Measurements from ENCODE around the gene HACD2. TPM values are rescaled to one million over a fixed set of nuclear protein-coding genes. Genes with fewer than 3 reads are reported as not detected.

The HACD2 gene
- polyA plus RNA-seq, 1 of the 3 experiments (the other 2 are of a cell fraction), result 13.8 TPM

DNA sequence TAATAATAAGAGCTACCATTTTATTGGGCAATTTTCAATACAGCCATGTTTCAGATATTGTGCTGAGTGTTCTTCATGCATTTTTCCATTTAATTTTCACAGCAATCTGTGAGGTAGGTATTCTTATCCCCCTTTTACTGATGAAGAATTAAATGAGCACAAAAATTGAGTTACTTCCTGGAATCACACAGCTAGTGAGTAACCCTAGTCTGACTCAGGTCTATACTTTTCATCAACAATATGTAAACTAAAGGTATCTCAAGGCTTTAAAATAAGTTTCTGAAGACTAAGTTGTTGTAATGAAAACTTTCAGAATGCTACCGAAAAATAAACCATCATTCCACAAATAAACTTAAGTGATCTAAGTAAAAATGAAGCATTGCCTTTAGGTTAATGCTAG, 22.3 kb downstream of the HACD2 start:
- no peaks in the 10 kb centered on the region for H3K9me2 ChIP-seq
- WGBS (ENCODE audit: low lambda C conversion rate), result 84% methylated on average over 1 of the region's 1 CpG
- ChIA-PET POLR2A (no interaction called here), CTCF (interaction anchor here (1.3 to 5.4 kb wide), 4 partner anchors 9 to 233 kb away, joined by 5 to 39 read pairs (median 8); no protein-coding TSS in a partner anchor)
- no peak overlapping the region for H3K4me3 ChIP-seq (ENCODE audit: low read depth in 2 of 2, low read length in 1 of 2)
- H3K79me2 ChIP-seq (ENCODE audit: insufficient read depth), result no peaks in the 10 kb centered on the region
- TF ChIP-seq, protein P1, sequence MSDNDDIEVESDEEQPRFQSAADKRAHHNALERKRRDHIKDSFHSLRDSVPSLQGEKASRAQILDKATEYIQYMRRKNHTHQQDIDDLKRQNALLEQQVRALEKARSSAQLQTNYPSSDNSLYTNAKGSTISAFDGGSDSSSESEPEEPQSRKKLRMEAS (IDR thresholded peaks at IDR 0.05; ENCODE audit: low read depth), result no peak
- TF ChIP-seq JUND (IDR thresholded peaks at IDR 0.05) (no peak), PBX3 (IDR thresholded peaks at IDR 0.05) (no peak), RCOR1 (IDR thresholded peaks at IDR 0.05; ENCODE audit: low read length) (no peak), NRF1 (IDR thresholded peaks at IDR 0.05; ENCODE audit: low read depth, low read length) (no peak), GABPA (IDR thresholded peaks at IDR 0.05; ENCODE audit: low read depth) (no peak), RXRA (IDR thresholded peaks at IDR 0.05; ENCODE audit: borderline replicate concordance, low read depth) (no peak), MEF2A (IDR thresholded peaks at IDR 0.05; ENCODE audit: borderline replicate concordance, low read depth) (no peak), GATA2 (CRISPR knock-in tag; IDR thresholded peaks at IDR 0.05) (no peak), YY1 (IDR thresholded peaks at IDR 0.05; ENCODE audit: low read depth) (no peak), TAF1 (IDR thresholded peaks at IDR 0.05; ENCODE audit: borderline replicate concordance, low read depth, low read length) (no peak), SMC3 (IDR thresholded peaks at IDR 0.05; ENCODE audit: low read depth, low read length) (no peak), CHD2 (IDR thresholded peaks at IDR 0.05; ENCODE audit: low read length, partially characterized antibody) (no peak)
- TF ChIP-seq, protein P2, sequence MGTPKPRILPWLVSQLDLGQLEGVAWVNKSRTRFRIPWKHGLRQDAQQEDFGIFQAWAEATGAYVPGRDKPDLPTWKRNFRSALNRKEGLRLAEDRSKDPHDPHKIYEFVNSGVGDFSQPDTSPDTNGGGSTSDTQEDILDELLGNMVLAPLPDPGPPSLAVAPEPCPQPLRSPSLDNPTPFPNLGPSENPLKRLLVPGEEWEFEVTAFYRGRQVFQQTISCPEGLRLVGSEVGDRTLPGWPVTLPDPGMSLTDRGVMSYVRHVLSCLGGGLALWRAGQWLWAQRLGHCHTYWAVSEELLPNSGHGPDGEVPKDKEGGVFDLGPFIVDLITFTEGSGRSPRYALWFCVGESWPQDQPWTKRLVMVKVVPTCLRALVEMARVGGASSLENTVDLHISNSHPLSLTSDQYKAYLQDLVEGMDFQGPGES (IDR thresholded peaks at IDR 0.05; ENCODE audit: low read depth, low read length), result no peak
- TF ChIP-seq, protein P3, sequence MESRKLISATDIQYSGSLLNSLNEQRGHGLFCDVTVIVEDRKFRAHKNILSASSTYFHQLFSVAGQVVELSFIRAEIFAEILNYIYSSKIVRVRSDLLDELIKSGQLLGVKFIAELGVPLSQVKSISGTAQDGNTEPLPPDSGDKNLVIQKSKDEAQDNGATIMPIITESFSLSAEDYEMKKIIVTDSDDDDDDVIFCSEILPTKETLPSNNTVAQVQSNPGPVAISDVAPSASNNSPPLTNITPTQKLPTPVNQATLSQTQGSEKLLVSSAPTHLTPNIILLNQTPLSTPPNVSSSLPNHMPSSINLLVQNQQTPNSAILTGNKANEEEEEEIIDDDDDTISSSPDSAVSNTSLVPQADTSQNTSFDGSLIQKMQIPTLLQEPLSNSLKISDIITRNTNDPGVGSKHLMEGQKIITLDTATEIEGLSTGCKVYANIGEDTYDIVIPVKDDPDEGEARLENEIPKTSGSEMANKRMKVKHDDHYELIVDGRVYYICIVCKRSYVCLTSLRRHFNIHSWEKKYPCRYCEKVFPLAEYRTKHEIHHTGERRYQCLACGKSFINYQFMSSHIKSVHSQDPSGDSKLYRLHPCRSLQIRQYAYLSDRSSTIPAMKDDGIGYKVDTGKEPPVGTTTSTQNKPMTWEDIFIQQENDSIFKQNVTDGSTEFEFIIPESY (IDR thresholded peaks at IDR 0.05; ENCODE audit: borderline replicate concordance, low read depth), result no peak
- TF ChIP-seq, protein P4, sequence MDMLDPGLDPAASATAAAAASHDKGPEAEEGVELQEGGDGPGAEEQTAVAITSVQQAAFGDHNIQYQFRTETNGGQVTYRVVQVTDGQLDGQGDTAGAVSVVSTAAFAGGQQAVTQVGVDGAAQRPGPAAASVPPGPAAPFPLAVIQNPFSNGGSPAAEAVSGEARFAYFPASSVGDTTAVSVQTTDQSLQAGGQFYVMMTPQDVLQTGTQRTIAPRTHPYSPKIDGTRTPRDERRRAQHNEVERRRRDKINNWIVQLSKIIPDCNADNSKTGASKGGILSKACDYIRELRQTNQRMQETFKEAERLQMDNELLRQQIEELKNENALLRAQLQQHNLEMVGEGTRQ (IDR thresholded peaks at IDR 0.05; ENCODE audit: borderline replicate concordance, low read depth, low read length), result no peak
- no peak for DNase-seq
- no peaks in the 10 kb centered on the region for H3K27me3 ChIP-seq (ENCODE audit: insufficient read depth)
- H4K20me1 ChIP-seq (ENCODE audit: insufficient read depth), result no peaks in the 10 kb centered on the region
- no peak overlapping the region for H2AFZ ChIP-seq (ENCODE audit: low read depth)
- no peak overlapping the region for H3K27ac ChIP-seq (ENCODE audit: low read depth in 2 of 2, low read length in 1 of 2)
- H3F3A ChIP-seq (replicated peaks; ENCODE audit: insufficient read depth), result no peaks in the 10 kb centered on the region
- H3K9me3 ChIP-seq, result no peaks in the 10 kb centered on the region
- H3K4me2 ChIP-seq, result no peak overlapping the region
- no peaks in the 10 kb centered on the region; a peak in 1 of 4 replicates for H3K4me1 ChIP-seq (ENCODE audit: control insufficient read depth in 1 of 2, insufficient read depth in 2 of 2, low read depth in 1 of 2, low read length in 1 of 2)
- H3K36me3 ChIP-seq (replicated peaks in 1 of 2; ENCODE audit: control insufficient read depth in 1 of 2, insufficient read depth in 2 of 2, low read length in 1 of 2), result no peaks in the 10 kb centered on the region
- H3K9ac ChIP-seq, result no peak overlapping the region

Measured in SK-N-SH (cell line).